ENCODE data around the gene LLGL2. TPM values are rescaled to one million over a fixed set of nuclear protein-coding genes. Genes with fewer than 3 reads are reported as not detected.

LLGL2 gene
- total and polyA plus RNA-seq, 3 experiments from 2014 or later = 17.1 to 39.5 (median 17.8) TPM

DNA sequence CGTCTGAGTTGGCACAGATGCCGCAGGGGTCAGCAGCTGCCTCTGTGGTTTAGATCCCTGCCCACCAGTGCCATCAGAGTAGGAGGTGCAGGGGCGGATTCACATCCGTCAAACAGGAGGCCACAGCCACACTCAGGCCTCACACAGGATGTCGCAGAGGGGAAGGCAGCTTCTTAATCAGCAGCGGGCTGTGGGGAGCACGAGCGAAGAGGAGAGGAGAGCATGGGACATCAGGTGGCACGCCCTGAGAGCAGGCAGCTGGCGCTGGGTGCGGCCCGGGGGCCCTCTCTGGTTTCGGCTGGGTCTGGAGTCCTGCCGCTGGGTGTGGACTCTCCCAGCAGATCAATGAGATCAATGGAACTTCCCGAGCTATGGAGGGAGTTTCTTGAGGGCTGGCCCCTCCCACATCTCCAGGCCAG is 9.6 kb downstream of the LLGL2 start:
- Histone ChIP-seq H3K27ac (ENCODE audit: low read depth, low read length) (peak overlapping the region; percentile 35), H3K4me1 (ENCODE audit: insufficient read depth, low read length) (peaks cover 30% of the 10 kb centered on the region), H3K36me3 (ENCODE audit: insufficient read depth, low read length) (no peaks in the 10 kb centered on the region), H3K4me3 (ENCODE audit: low read length) (peak overlapping the region; percentile 17), H3K27me3 (ENCODE audit: insufficient read depth, low read length, poor library complexity, severe bottlenecking) (no peaks in the 10 kb centered on the region), H3K9me3 (ENCODE audit: low read length) (no peaks in the 10 kb centered on the region)
- ChIA-PET CTCF (interaction anchor here (0.5 to 2.7 kb wide), 13 partner anchors 10 to 123 kb away, joined by 3 to 10 read pairs (median 4); partner anchors contain the start of genes LLGL2 and TSEN54), POLR2A (interaction anchor here (0.8 to 2.2 kb wide), 6 partner anchors 9 to 53 kb away, joined by 3 to 16 read pairs (median 5); partner anchors contain the start of genes LLGL2 and TSEN54)
- Mint-ChIP-seq H3K9me3 (no peaks in the 10 kb centered on the region), H3K27ac (peak overlapping the region; percentile 83 to 97 (median 96)), H3K27me3 (no peaks in the 10 kb centered on the region), H3K4me1 (peaks cover 28 to 43% (median 31%) of the 10 kb centered on the region in 3 donors), H3K4me3 (peak overlapping the region; percentile 7 to 84 (median 73)), H3K36me3 (peaks cover 3 to 20% (median 4%) of the 10 kb centered on the region in 3 donors)
- peak; percentile 42 to 77 (median 49) for DNase-seq

DNA sequence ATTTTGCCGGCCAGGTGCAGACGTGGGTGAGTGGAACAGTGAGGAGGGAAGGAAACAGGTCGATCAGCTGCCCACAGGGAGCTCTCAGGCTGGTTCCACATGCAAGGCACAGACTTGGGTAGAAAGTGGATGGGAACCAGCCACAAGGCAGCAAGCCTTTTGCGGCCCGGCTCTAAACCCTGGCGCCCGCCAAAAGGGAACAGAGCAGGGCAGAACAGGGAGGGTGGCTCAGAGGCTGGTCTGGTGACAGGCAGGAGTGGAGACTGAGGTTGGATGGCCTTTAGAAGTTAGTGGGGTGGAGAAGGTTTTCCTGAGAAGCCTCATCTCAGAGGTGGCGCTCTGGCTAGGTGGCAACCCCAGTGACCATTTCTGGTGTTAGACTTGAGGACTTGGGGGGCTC is 10.4 kb downstream of the LLGL2 start:
- Histone ChIP-seq H3K36me3 (ENCODE audit: insufficient read depth, low read length) (no peaks in the 10 kb centered on the region), H3K27ac (ENCODE audit: low read depth, low read length) (peak overlapping the region; percentile 35), H3K4me1 (ENCODE audit: insufficient read depth, low read length) (peaks cover 30% of the 10 kb centered on the region), H3K4me3 (ENCODE audit: low read length) (no peak overlapping the region), H3K27me3 (ENCODE audit: insufficient read depth, low read length, poor library complexity, severe bottlenecking) (no peaks in the 10 kb centered on the region), H3K9me3 (ENCODE audit: low read length) (no peaks in the 10 kb centered on the region)
- peak overlapping the region; percentile 83 to 97 (median 96) for H3K27ac Mint-ChIP-seq
- H3K9me3 Mint-ChIP-seq = no peaks in the 10 kb centered on the region
- ChIA-PET CTCF (interaction anchor here (0.6 to 2.7 kb wide), 6 partner anchors 16 to 119 kb away, joined by 3 to 10 read pairs (median 4); partner anchors contain the start of gene TSEN54), POLR2A (interaction anchor here (1.5 to 2.2 kb wide), 3 partner anchors 10 to 19 kb away, joined by 4 to 16 read pairs (median 11); partner anchors contain the start of genes LLGL2 and TSEN54)
- H3K4me1 Mint-ChIP-seq = peaks cover 28 to 46% (median 35%) of the 10 kb centered on the region in 3 donors
- DNase-seq = no peak
- H3K4me3 Mint-ChIP-seq = peak overlapping the region in 4 of 7 donors; percentile 69 to 84 (median 74)
- H3K27me3 Mint-ChIP-seq = no peaks in the 10 kb centered on the region
- H3K36me3 Mint-ChIP-seq = peaks cover 3 to 23% (median 4%) of the 10 kb centered on the region in 3 donors

DNA sequence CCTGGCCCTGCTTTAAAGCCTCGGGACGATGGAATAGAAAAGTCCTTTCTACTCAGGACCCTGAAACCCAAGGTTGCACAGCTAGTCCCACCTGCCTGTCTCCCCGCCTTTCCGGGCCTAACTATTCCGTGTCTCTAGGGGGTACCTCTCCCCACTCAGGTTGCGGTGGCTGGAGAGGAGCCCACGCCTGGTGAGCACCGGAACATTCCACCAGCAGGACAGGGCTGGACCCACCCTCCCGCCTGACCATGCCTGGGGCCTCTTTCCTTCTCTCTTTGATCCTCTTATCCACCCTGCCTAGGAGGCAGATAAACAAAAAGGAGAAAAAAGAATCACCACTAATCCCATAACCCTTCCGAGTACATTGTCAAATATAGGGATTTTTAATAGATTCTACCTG is 10.9 kb downstream of the LLGL2 start:
- no peaks in the 10 kb centered on the region for H3K9me3 ChIP-seq (ENCODE audit: low read length)
- H3K36me3 ChIP-seq (ENCODE audit: insufficient read depth, low read length) = no peaks in the 10 kb centered on the region
- peak overlapping the region in 7 of 8 donors; percentile 54 to 95 (median 81) for H3K27ac Mint-ChIP-seq
- peaks cover 28 to 45% (median 36%) of the 10 kb centered on the region in 3 donors for H3K4me1 Mint-ChIP-seq
- ChIA-PET CTCF (interaction anchor here (1.4 to 2.7 kb wide), 2 partner anchors 52 to 111 kb away, joined by 3 to 9 read pairs; no protein-coding TSS in a partner anchor), POLR2A (interaction anchor here (1.5 to 2.2 kb wide), 2 partner anchors 15 to 20 kb away, joined by 4 to 16 read pairs; partner anchors contain the start of gene TSEN54)
- H3K36me3 Mint-ChIP-seq = peaks cover 3 to 24% (median 4%) of the 10 kb centered on the region in 3 donors
- no peak overlapping the region for H3K27ac ChIP-seq (ENCODE audit: low read depth, low read length)
- DNase-seq = no peak
- H3K4me3 ChIP-seq (ENCODE audit: low read length) = no peak overlapping the region
- H3K27me3 ChIP-seq (ENCODE audit: insufficient read depth, low read length, poor library complexity, severe bottlenecking) = no peaks in the 10 kb centered on the region
- no peaks in the 10 kb centered on the region for H3K27me3 Mint-ChIP-seq
- H3K4me1 ChIP-seq (ENCODE audit: insufficient read depth, low read length) = peaks cover 30% of the 10 kb centered on the region
- peak overlapping the region in 1 of 7 donors; percentile 54 for H3K4me3 Mint-ChIP-seq
- no peaks in the 10 kb centered on the region for H3K9me3 Mint-ChIP-seq

DNA sequence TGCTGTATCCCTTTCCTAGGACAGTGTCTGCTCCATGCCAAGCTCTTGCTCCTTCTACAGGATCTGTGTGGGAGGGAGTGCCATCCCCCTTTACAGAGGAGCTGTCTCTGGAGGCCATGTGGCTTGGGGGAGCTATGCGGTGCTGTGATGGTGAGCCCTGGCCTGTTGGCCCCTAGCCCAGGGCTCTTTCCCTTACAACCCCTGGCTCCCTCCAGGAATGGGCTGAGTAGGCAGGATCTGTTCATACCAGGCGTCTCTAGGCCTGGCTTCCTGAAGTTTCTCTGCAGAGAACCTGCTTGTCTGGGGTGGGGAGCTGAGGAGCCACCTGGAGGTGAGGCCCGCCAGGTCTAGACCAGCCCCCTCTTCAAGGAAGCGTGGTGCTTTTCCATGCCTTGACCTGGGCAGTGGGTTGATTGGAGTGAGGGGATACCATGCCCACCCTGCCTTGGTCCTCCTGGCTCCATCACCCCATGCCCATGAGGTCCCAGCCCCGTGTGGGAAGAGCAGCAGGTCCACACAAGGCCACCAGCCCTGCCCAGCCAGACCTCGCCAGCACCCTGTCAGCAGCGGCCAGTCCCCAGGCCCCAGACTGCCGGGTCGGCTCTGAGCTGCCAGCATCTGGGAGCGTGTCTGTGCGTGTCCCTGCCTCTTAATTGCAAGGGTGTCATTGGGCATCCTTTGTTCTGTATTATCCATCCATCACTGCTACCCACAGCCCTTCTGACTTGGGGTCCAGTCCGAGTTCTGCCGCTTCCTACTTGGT is 14.7 kb downstream of the LLGL2 start:
- H3K9me3 ChIP-seq (ENCODE audit: low read length) = no peaks in the 10 kb centered on the region
- H3K4me3 Mint-ChIP-seq = peak overlapping the region in 1 of 7 donors; percentile 65
- ChIA-PET CTCF (interaction anchor here (0.7 to 1.5 kb wide), 3 partner anchors 11 to 24 kb away, joined by 3 read pairs; partner anchors contain the start of genes LLGL2 and TSEN54), POLR2A (no interaction called here)
- peaks cover 3 to 23% (median 6%) of the 10 kb centered on the region in 3 donors for H3K36me3 Mint-ChIP-seq
- peaks cover 10 to 27% (median 18%) of the 10 kb centered on the region in 3 donors for H3K4me1 Mint-ChIP-seq
- no peak overlapping the region for H3K27ac ChIP-seq (ENCODE audit: low read depth, low read length)
- H3K27ac Mint-ChIP-seq = peak overlapping the region in 1 of 8 donors; percentile 50
- H3K9me3 Mint-ChIP-seq = no peaks in the 10 kb centered on the region
- H3K4me1 ChIP-seq (ENCODE audit: insufficient read depth, low read length) = peaks cover 14% of the 10 kb centered on the region
- H3K4me3 ChIP-seq (ENCODE audit: low read length) = no peak overlapping the region
- DNase-seq = no peak
- H3K36me3 ChIP-seq (ENCODE audit: insufficient read depth, low read length) = no peaks in the 10 kb centered on the region
- peaks cover 0 to 2% of the 10 kb centered on the region in 2 donors for H3K27me3 Mint-ChIP-seq
- H3K27me3 ChIP-seq (ENCODE audit: insufficient read depth, low read length, poor library complexity, severe bottlenecking) = no peaks in the 10 kb centered on the region

DNA sequence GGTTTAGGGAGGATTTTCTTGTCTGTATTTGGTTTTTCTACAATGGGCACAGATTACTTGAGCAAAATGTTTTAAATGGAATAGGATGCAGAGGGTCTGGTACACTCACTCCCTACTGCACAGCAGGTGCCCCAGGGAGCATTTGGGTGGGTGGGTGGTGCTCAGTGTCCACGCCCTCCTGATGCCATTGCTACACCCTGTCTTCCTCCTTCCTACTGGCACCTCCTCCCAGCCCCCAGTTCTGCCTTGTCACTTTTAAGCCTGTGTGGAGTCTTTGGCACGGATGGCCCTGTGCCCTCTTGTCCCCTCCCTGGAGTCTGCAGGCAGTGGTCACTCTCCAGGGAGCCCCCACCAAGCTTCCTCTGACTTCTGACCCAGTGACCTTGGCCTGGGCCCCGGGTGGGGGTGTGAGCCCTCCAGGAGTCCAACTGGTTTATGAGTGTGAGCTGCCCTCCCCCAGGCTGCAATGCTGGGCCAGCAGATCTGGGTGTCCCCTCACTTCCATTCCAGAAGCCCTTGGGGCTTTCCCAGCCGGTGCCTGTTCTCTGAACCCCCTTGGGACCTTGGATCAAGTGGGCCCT is 15.5 kb downstream of the LLGL2 start:
- Histone ChIP-seq H3K27me3 (ENCODE audit: insufficient read depth, low read length, poor library complexity, severe bottlenecking) (no peaks in the 10 kb centered on the region), H3K4me3 (ENCODE audit: low read length) (no peak overlapping the region), H3K4me1 (ENCODE audit: insufficient read depth, low read length) (peaks cover 5% of the 10 kb centered on the region), H3K36me3 (ENCODE audit: insufficient read depth, low read length) (no peaks in the 10 kb centered on the region), H3K27ac (ENCODE audit: low read depth, low read length) (no peak overlapping the region), H3K9me3 (ENCODE audit: low read length) (no peaks in the 10 kb centered on the region)
- CTCF ChIA-PET = no interaction called here
- no peak for DNase-seq
- POLR2A ChIA-PET = interaction anchor here (0.6 kb wide), 1 partner anchor 14 kb away, joined by 4 read pairs; no protein-coding TSS in a partner anchor
- Mint-ChIP-seq H3K36me3 (peaks cover 3 to 30% (median 6%) of the 10 kb centered on the region in 3 donors), H3K9me3 (no peaks in the 10 kb centered on the region), H3K4me1 (peaks cover 3 to 18% (median 9%) of the 10 kb centered on the region in 3 donors), H3K27me3 (peaks cover 0 to 2% of the 10 kb centered on the region in 2 donors), H3K27ac (peak overlapping the region in 2 of 8 donors; percentile 32 to 92), H3K4me3 (no peak overlapping the region)

DNA sequence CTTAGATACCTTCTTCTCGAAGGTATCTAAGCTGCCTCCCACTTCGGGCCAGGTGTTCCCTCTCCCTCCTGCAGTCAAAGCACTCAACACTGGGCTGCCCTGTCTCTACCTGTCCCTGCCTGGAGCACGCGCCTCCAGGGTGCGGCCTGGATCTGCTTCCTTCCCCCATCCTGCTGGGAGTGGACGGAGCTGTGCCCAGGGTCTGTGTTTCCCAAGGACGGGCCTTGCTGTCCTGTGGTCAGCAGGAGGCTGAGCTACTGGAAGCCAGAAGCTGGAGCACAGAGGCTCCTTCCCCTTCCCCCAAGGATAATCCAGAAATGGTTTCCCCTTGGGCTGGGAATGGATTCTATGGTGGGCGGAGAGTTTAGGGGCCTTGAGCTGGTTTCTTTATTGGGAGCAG is 16.7 kb downstream of the LLGL2 start:
- ChIA-PET CTCF (no interaction called here), POLR2A (no interaction called here)
- Mint-ChIP-seq H3K36me3 (peaks cover 3 to 36% (median 7%) of the 10 kb centered on the region in 3 donors), H3K4me3 (no peak overlapping the region), H3K9me3 (no peaks in the 10 kb centered on the region), H3K27ac (no peak overlapping the region), H3K4me1 (peaks cover 0 to 12% (median 5%) of the 10 kb centered on the region in 3 donors), H3K27me3 (peaks cover 0 to 2% of the 10 kb centered on the region in 2 donors)
- Histone ChIP-seq H3K4me1 (ENCODE audit: insufficient read depth, low read length) (no peaks in the 10 kb centered on the region), H3K27me3 (ENCODE audit: insufficient read depth, low read length, poor library complexity, severe bottlenecking) (no peaks in the 10 kb centered on the region), H3K4me3 (ENCODE audit: low read length) (no peak overlapping the region), H3K9me3 (ENCODE audit: low read length) (no peaks in the 10 kb centered on the region), H3K36me3 (ENCODE audit: insufficient read depth, low read length) (no peaks in the 10 kb centered on the region), H3K27ac (ENCODE audit: low read depth, low read length) (no peak overlapping the region)
- no peak for DNase-seq

- CTCF ChIA-PET = no interaction called here
- peaks cover 3 to 40% (median 7%) of the 10 kb centered on the region in 3 donors for H3K36me3 Mint-ChIP-seq
- POLR2A ChIA-PET = no interaction called here
- H3K9me3 Mint-ChIP-seq = no peaks in the 10 kb centered on the region
- H3K27me3 Mint-ChIP-seq = peaks cover 0 to 2% of the 10 kb centered on the region in 2 donors
- Histone ChIP-seq H3K36me3 (ENCODE audit: insufficient read depth, low read length) (no peaks in the 10 kb centered on the region), H3K4me1 (ENCODE audit: insufficient read depth, low read length) (no peaks in the 10 kb centered on the region), H3K27me3 (ENCODE audit: insufficient read depth, low read length, poor library complexity, severe bottlenecking) (no peaks in the 10 kb centered on the region), H3K4me3 (ENCODE audit: low read length) (no peak overlapping the region), H3K9me3 (ENCODE audit: low read length) (no peaks in the 10 kb centered on the region), H3K27ac (ENCODE audit: low read depth, low read length) (no peak overlapping the region)
- H3K4me1 Mint-ChIP-seq = peaks cover 0 to 12% (median 5%) of the 10 kb centered on the region in 3 donors
- H3K27ac Mint-ChIP-seq = no peak overlapping the region
- H3K4me3 Mint-ChIP-seq = no peak overlapping the region
- no peak for DNase-seq
Measured at GRCh38 chr17:75542728-75543336, 17.3 kb downstream of the LLGL2 start.

Measured in CD8-positive, alpha-beta memory T cell (primary cell).